ENCODE measurements around the gene NELL1.

Gene NELL1

GRCh38 chr11:20668844-20669819, at the start of gene NELL1:
TSS of gene NELL1 (plus strand) at chr11:20669586.
- DNase-seq (ENCODE audit: low read depth in 2 of 2): no peak

- DNase-seq (ENCODE audit: low read depth in 2 of 2): no peak
These were observed 48.4 kb upstream of the NELL1 start for GRCh38 chr11:20620988-20621387.

- no peak for DNase-seq (ENCODE audit: low read depth in 2 of 2)
These were observed 47.7 kb upstream of the NELL1 start for GRCh38 chr11:20621679-20622078.

GRCh38 chr11:20623252-20623651, 46.1 kb upstream of the NELL1 start:
- DNase-seq (ENCODE audit: low read depth in 2 of 2): no peak

GRCh38 chr11:20626279-20626678, 43.1 kb upstream of the NELL1 start:
- no peak for DNase-seq (ENCODE audit: low read depth in 2 of 2)

- no peak for DNase-seq (ENCODE audit: low read depth in 2 of 2)
These were observed 42.4 kb upstream of the NELL1 start for GRCh38 chr11:20627026-20627425.

GRCh38 chr11:20627701-20628100, 41.7 kb upstream of the NELL1 start:
- DNase-seq (ENCODE audit: low read depth in 2 of 2): no peak

- no peak for DNase-seq (ENCODE audit: low read depth in 2 of 2)
These were observed 37.7 kb upstream of the NELL1 start for GRCh38 chr11:20631519-20632168.

- DNase-seq (ENCODE audit: low read depth in 2 of 2): no peak
These were observed 37.2 kb upstream of the NELL1 start for GRCh38 chr11:20632169-20632532.

- DNase-seq (ENCODE audit: low read depth in 2 of 2): no peak
These were observed 35.3 kb upstream of the NELL1 start for GRCh38 chr11:20634044-20634443.

- no peak for DNase-seq (ENCODE audit: low read depth in 2 of 2)
These were observed 34.6 kb upstream of the NELL1 start for GRCh38 chr11:20634781-20635180.

- DNase-seq (ENCODE audit: low read depth in 2 of 2): no peak
These were observed 31.3 kb upstream of the NELL1 start for GRCh38 chr11:20638074-20638473.

GRCh38 chr11:20639688-20640087, 29.7 kb upstream of the NELL1 start:
- DNase-seq (ENCODE audit: low read depth in 2 of 2): no peak

GRCh38 chr11:20640401-20640800, 29.0 kb upstream of the NELL1 start:
- DNase-seq (ENCODE audit: low read depth in 2 of 2): no peak

GRCh38 chr11:20644360-20644759, 25.0 kb upstream of the NELL1 start:
- DNase-seq (ENCODE audit: low read depth in 2 of 2): no peak

- peak; percentile 9 to 11 for DNase-seq (ENCODE audit: low read depth in 2 of 2)
These were observed 21.3 kb upstream of the NELL1 start for GRCh38 chr11:20647976-20648565.

GRCh38 chr11:20652150-20652806, 17.1 kb upstream of the NELL1 start:
- DNase-seq (ENCODE audit: low read depth in 2 of 2): no peak

GRCh38 chr11:20654038-20654437, 15.3 kb upstream of the NELL1 start:
- no peak for DNase-seq (ENCODE audit: low read depth in 2 of 2)

- DNase-seq (ENCODE audit: low read depth in 2 of 2): no peak
These were observed 12.5 kb upstream of the NELL1 start for GRCh38 chr11:20656901-20657300.

- no peak for DNase-seq (ENCODE audit: low read depth in 2 of 2)
These were observed 11.3 kb upstream of the NELL1 start for GRCh38 chr11:20658135-20658534.

GRCh38 chr11:20661445-20661844, 7.9 kb upstream of the NELL1 start:
- DNase-seq (ENCODE audit: low read depth in 2 of 2): no peak

GRCh38 chr11:20661850-20662249, 7.5 kb upstream of the NELL1 start:
- DNase-seq (ENCODE audit: low read depth in 2 of 2): no peak

Measured in fibroblast of skin of left biceps (primary cell).